GM23338 (cell line): ENCODE measurements around the gene BRINP2. TPM values are rescaled to one million over a fixed set of nuclear protein-coding genes. Genes with fewer than 3 reads are reported as not detected.

Experiments used
- ATAC-seq: fragments of 200-7000 bp; cut with Tn5 transposase; 3 replicates; pipeline ENCODE4 v1.9.1; 2020
- DNase-seq: peaks from one replicate; pipeline ENCODE4 v3.0.0-alpha.2; 2015; ENCODE audit warnings: low spot score
- H2AFZ ChIP-seq: fragments of 200-600 bp; sonication (generic); 2 replicates; pipeline ENCODE4 v1.8.0; 2016; ENCODE audit warnings: antibody characterized with exemption, mild to moderate bottlenecking, moderate library complexity
- H3F3A ChIP-seq: fragments of 200-600 bp; sonication (generic); replicated peaks from 2 replicates; pipeline ENCODE4 v1.8.0; 2017; ENCODE audit warnings: antibody characterized with exemption, mixed run types, low read depth
- H3K27ac ChIP-seq: fragments of 200-600 bp; sonication (generic); 2 replicates; pipeline ENCODE4 v1.6.1; 2016; ENCODE audit warnings: low read depth
- H3K27me3 ChIP-seq: fragments of 200-600 bp; sonication (generic); 2 replicates; pipeline ENCODE4 v1.8.0; 2016; ENCODE audit warnings: mild to moderate bottlenecking, mixed run types, moderate library complexity; ENCODE audit not compliant: insufficient read depth
- H3K36me3 ChIP-seq: fragments of 200-600 bp; sonication (generic); 2 replicates; pipeline ENCODE4 v1.8.0; 2016; ENCODE audit warnings: mild to moderate bottlenecking; ENCODE audit not compliant: insufficient read depth
- H3K4me1 ChIP-seq: fragments of 200-600 bp; sonication (generic); 2 replicates; pipeline ENCODE4 v1.8.0; 2016; ENCODE audit warnings: mild to moderate bottlenecking, moderate library complexity; ENCODE audit not compliant: insufficient read depth
- H3K4me2 ChIP-seq: fragments of 200-600 bp; sonication (generic); 2 replicates; pipeline ENCODE4 v1.7.1; 2017; ENCODE audit warnings: mixed run types
- H3K4me3 ChIP-seq: fragments of 200-600 bp; sonication (generic); 2 replicates; pipeline ENCODE4 v1.6.1; 2016; ENCODE audit warnings: mixed run types
- H3K79me2 ChIP-seq: fragments of 200-600 bp; sonication (generic); replicated peaks from 2 replicates; pipeline ENCODE4 v1.8.0; 2017; ENCODE audit warnings: mild to moderate bottlenecking; ENCODE audit not compliant: insufficient read depth
- H3K9me2 ChIP-seq: fragments of 200-600 bp; sonication (generic); 2 replicates; pipeline ENCODE4 v1.8.0; 2017; ENCODE audit not compliant: insufficient read depth
- H4K20me1 ChIP-seq: fragments of 200-600 bp; sonication (generic); replicated peaks from 2 replicates; pipeline ENCODE4 v1.8.0; 2017; ENCODE audit warnings: mild to moderate bottlenecking; ENCODE audit not compliant: insufficient read depth
- H3K27ac Mint-ChIP-seq: 2 replicates; pipeline ENCODE4 v1.8.0; 2020; ENCODE audit warnings: inconsistent platforms, mild to moderate bottlenecking, moderate library complexity, mixed read lengths
- H3K27me3 Mint-ChIP-seq: 3 replicates; pipeline ENCODE4 v1.8.0; 2022; ENCODE audit warnings: low read depth, mild to moderate bottlenecking, moderate library complexity, mixed read lengths, inconsistent platforms; ENCODE audit not compliant: insufficient read depth, poor library complexity
- H3K36me3 Mint-ChIP-seq: 3 replicates; pipeline ENCODE4 v1.8.0; 2021; ENCODE audit warnings: low read depth, mild to moderate bottlenecking, inconsistent platforms, moderate library complexity, mixed read lengths
- H3K4me1 Mint-ChIP-seq: 3 replicates; pipeline ENCODE4 v1.8.0; 2020; ENCODE audit warnings: mild to moderate bottlenecking, inconsistent platforms, mixed read lengths
- H3K4me3 Mint-ChIP-seq: 3 replicates; pipeline ENCODE4 v1.8.0; 2021; ENCODE audit warnings: moderate library complexity, mild to moderate bottlenecking, inconsistent platforms, mixed read lengths
- H3K9me3 Mint-ChIP-seq: 3 replicates; pipeline ENCODE4 v1.8.0; 2020; ENCODE audit warnings: moderate library complexity, mild to moderate bottlenecking, inconsistent platforms, mixed read lengths
- ETS1 ChIP-seq: IDR thresholded peaks from 2 replicates; pipeline ENCODE4 v1.6.1; 2016; ENCODE audit warnings: antibody characterized with exemption
- EZH2 ChIP-seq: fragments of 200-600 bp; sonication (generic); IDR thresholded peaks from one replicate; pipeline ENCODE4 v1.8.0; 2017; ENCODE audit warnings: antibody characterized with exemption, mild to moderate bottlenecking, low read depth; ENCODE audit not compliant: unreplicated experiment
- EZH2phosphoT487 ChIP-seq: fragments of 200-600 bp; sonication (generic); IDR thresholded peaks from one replicate; pipeline ENCODE4 v1.8.1; 2018; ENCODE audit warnings: antibody characterized with exemption; ENCODE audit not compliant: unreplicated experiment
- NANOG ChIP-seq: IDR thresholded peaks from 2 replicates; pipeline ENCODE4 v1.6.1; 2016; ENCODE audit warnings: antibody characterized with exemption, borderline replicate concordance
- STAT1 ChIP-seq: IDR thresholded peaks from one replicate; pipeline ENCODE4 v1.6.1; 2016; ENCODE audit warnings: antibody characterized with exemption; ENCODE audit not compliant: unreplicated experiment
- ZNF114 ChIP-seq: fragments of 250-450 bp; sonication (Bioruptor Pico); IDR thresholded peaks from 2 replicates; pipeline ENCODE4 v1.5.0; 2020; ENCODE audit warnings: mild to moderate bottlenecking, moderate library complexity
- polyA plus RNA-seq: library from polyadenylated mRNA; unstranded; fragments of >200 nt; fragmentation: Nextera tagmentation; extraction: Ambion mirVana; gene quantifications from 2 replicates; pipeline ENCODE4 v1.2.1, GENCODE V29; 2016
- total RNA-seq: library from RNA; depleted of rRNA; stranded (reverse); fragments of >200 nt; shearing (Covaris generic); gene quantifications from 2 replicates; pipeline ENCODE4 v1.2.3, GENCODE V29; 2014
- TF ChIP-seq, protein P1 (sequence below): IDR thresholded peaks from one replicate; pipeline ENCODE4 v1.6.1; 2018; ENCODE audit warnings: antibody characterized with exemption; ENCODE audit not compliant: unreplicated experiment
- TF ChIP-seq, protein P2 (sequence below), 2 experiments: fragments of 200-600 bp in 1 of 2; sonication (generic) in 1 of 2; conservative IDR thresholded peaks; 2 replicates each; pipeline versions ENCODE4 v1.5.1 to v1.6.1; 2016 to 2017; ENCODE audit warnings: antibody characterized with exemption in 2 of 2, low read depth in 2 of 2, mild to moderate bottlenecking in 2 of 2, moderate library complexity in 1 of 2

BRINP2 gene
- total and polyA plus RNA-seq, 2 experiments from 2014 or later: 0.10 to 0.52 TPM

DNA sequence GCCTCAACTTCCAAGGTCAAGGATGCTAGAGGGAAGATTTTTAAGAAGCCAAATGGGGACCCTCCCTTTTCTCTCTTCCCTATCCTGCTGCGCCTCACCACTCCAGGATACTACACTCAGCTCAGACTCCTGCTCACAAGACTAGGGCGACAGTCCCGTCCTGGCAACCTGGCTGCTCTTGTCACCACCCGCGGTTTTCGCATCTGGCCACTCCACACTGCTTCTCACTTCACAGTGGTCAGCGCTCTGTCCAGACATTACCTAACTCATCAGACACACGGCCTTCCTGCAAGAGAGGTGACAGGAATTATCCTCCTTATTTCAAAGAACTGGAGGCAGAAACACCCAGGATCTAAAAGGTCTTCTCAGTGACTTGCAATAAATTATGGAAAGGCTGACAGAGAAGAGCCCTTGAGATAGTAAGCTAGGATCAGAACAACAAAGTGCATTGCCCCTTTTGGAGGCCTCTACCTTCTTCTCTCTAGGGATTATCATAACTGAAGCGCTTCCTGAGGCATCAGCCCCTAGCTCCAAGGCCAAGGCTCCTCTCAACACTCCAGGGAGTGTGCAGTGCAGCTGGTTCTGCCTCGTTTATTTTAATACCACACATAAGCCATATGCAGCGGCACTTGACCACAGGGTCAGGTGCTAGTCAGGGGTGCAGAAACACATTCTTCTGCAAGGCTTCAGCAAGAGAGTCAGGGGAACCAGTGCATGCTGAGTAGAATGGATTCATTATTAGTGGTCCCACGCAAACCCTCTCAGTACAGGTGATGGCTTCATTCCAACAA is 48.1 kb upstream of the BRINP2 start (continued):
- TF ChIP-seq, protein P1, sequence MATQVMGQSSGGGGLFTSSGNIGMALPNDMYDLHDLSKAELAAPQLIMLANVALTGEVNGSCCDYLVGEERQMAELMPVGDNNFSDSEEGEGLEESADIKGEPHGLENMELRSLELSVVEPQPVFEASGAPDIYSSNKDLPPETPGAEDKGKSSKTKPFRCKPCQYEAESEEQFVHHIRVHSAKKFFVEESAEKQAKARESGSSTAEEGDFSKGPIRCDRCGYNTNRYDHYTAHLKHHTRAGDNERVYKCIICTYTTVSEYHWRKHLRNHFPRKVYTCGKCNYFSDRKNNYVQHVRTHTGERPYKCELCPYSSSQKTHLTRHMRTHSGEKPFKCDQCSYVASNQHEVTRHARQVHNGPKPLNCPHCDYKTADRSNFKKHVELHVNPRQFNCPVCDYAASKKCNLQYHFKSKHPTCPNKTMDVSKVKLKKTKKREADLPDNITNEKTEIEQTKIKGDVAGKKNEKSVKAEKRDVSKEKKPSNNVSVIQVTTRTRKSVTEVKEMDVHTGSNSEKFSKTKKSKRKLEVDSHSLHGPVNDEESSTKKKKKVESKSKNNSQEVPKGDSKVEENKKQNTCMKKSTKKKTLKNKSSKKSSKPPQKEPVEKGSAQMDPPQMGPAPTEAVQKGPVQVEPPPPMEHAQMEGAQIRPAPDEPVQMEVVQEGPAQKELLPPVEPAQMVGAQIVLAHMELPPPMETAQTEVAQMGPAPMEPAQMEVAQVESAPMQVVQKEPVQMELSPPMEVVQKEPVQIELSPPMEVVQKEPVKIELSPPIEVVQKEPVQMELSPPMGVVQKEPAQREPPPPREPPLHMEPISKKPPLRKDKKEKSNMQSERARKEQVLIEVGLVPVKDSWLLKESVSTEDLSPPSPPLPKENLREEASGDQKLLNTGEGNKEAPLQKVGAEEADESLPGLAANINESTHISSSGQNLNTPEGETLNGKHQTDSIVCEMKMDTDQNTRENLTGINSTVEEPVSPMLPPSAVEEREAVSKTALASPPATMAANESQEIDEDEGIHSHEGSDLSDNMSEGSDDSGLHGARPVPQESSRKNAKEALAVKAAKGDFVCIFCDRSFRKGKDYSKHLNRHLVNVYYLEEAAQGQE: no peak
- TF ChIP-seq EZH2 (no peak), STAT1 (no peak), ZNF114 (CRISPR knock-in tag) (no peak), ETS1 (no peak), EZH2phosphoT487 (no peak), NANOG (no peak)
- TF ChIP-seq, protein P2, sequence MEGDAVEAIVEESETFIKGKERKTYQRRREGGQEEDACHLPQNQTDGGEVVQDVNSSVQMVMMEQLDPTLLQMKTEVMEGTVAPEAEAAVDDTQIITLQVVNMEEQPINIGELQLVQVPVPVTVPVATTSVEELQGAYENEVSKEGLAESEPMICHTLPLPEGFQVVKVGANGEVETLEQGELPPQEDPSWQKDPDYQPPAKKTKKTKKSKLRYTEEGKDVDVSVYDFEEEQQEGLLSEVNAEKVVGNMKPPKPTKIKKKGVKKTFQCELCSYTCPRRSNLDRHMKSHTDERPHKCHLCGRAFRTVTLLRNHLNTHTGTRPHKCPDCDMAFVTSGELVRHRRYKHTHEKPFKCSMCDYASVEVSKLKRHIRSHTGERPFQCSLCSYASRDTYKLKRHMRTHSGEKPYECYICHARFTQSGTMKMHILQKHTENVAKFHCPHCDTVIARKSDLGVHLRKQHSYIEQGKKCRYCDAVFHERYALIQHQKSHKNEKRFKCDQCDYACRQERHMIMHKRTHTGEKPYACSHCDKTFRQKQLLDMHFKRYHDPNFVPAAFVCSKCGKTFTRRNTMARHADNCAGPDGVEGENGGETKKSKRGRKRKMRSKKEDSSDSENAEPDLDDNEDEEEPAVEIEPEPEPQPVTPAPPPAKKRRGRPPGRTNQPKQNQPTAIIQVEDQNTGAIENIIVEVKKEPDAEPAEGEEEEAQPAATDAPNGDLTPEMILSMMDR (conservative IDR thresholded peaks at IDR 0.05; ENCODE audit: low read depth in 2 of 2): no peak

DNA sequence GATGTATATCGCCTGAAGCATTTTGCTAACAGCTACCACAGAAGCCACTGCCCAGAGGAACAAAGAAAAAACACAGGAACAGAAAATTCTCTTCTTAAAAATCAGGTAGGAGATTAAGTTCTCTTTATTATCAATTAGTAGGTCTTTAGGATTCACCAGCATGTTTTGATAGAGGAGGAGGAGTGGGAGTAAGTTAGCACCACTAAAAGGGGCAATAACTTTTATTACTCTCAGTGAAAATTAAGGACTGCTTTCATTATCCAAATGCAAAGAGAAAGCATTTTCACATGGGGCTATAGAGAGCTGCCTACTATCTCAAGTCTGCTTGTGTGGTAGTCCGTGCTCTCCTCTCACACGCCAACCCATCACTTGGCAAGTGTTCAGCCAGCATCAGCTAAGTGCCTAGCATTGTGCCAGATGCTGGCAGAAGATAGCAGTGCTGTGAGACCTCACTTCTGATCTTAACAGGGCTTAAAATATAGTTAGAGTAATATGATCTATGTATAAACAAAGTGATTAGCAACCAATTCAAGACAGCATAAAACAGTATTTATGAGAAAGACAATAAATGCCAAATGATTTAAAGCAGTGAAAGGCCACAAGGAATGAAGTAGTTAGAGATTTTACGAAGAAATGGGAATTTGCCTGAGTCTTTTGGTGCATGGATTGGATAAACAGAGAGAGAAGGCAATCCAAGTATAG is 46.0 kb upstream of the BRINP2 start:
- H3K4me3 ChIP-seq: no peak overlapping the region
- Mint-ChIP-seq H3K9me3 (no peaks in the 10 kb centered on the region), H3K4me1 (peaks cover 7% of the 10 kb centered on the region), H3K27ac (no peak overlapping the region), H3K4me3 (no peak overlapping the region), H3K27me3 (no peaks in the 10 kb centered on the region), H3K36me3 (no peaks in the 10 kb centered on the region)
- H3K27ac ChIP-seq: no peak overlapping the region
- no peak for DNase-seq
- H2AFZ ChIP-seq: no peak overlapping the region
- H3K9me2 ChIP-seq: 0 out of 2 replicates have a peak, but pooled peaks cover 2% of the 10 kb centered on the region
- no peak for ATAC-seq
- H3K79me2 ChIP-seq: no peaks in the 10 kb centered on the region
- H4K20me1 ChIP-seq: no peaks in the 10 kb centered on the region; the same call in 1 of the 2 replicates
- H3K4me1 ChIP-seq: no peaks in the 10 kb centered on the region
- H3K27me3 ChIP-seq: no peaks in the 10 kb centered on the region
- no peak overlapping the region for H3K4me2 ChIP-seq
- H3K36me3 ChIP-seq: no peaks in the 10 kb centered on the region; the same call in 1 of the 2 replicates
- no peaks in the 10 kb centered on the region for H3F3A ChIP-seq
- TF ChIP-seq ZNF114 (CRISPR knock-in tag) (no peak), STAT1 (no peak), ETS1 (no peak), NANOG (no peak)
- TF ChIP-seq, protein P1: no peak
